Upper lobe of left lung (tissue), 6 donors: Measurements from ENCODE around the gene PSMA7. TPM values are rescaled to one million over a fixed set of nuclear protein-coding genes. Genes with fewer than 3 reads are reported as not detected.
A peak's percentile ranks its signal among the peaks of the same experiment; 100 is the strongest.

ENCODE experiments used
- ATAC-seq, 2 donors: fragments of 200-7000 bp; cut with Tn5 transposase; one replicate each; pipeline ENCODE4 v1.9.1; 2022; ENCODE audit warnings: mild to moderate bottlenecking in 2 of 2, moderate library complexity in 2 of 2; ENCODE audit not compliant: low FRiP score in 2 of 2
- DNase-seq, 2 donors: peaks; one replicate each; pipeline ENCODE4 v3.0.0-alpha.2; 2019 to 2020
- H3K27ac ChIP-seq, 4 donors: fragments of 200-600 bp; sonication (generic); one replicate each; pipeline ENCODE4 v1.5.1; 2016 to 2019
- H3K27me3 ChIP-seq, 4 donors: fragments of 200-600 bp; sonication (generic); one replicate each; pipeline ENCODE4 v1.5.1; 2017 to 2019
- H3K36me3 ChIP-seq, 4 donors: fragments of 200-600 bp; sonication (generic); one replicate each; pipeline ENCODE4 v1.5.1; 2016 to 2019
- H3K4me1 ChIP-seq, 4 donors: fragments of 200-600 bp; sonication (generic); one replicate each; pipeline ENCODE4 v1.5.1; 2018 to 2019
- H3K4me3 ChIP-seq, 4 donors: fragments of 200-600 bp; sonication (generic); one replicate each; pipeline ENCODE4 v1.5.1; 2017 to 2019; ENCODE audit warnings: mild to moderate bottlenecking in 2 of 4, moderate library complexity in 1 of 4
- H3K9me3 ChIP-seq, 4 donors: fragments of 200-600 bp; sonication (generic); one replicate each; pipeline ENCODE4 v1.5.1; 2018 to 2019
- EP300 ChIP-seq, 4 donors: sonication (generic); formaldehyde crosslinking; IDR thresholded peaks; one replicate each; pipeline ENCODE4 v1.5.1; 2017; ENCODE audit warnings: antibody characterized with exemption in 4 of 4, control low read depth in 2 of 4
- POLR2A ChIP-seq, 4 donors: fragments of 450-650 bp; IDR thresholded peaks; one replicate each; pipeline ENCODE4 v1.5.1; 2016 to 2017; ENCODE audit warnings: antibody characterized with exemption in 4 of 4, mild to moderate bottlenecking in 2 of 4
- POLR2AphosphoS5 ChIP-seq, 2 donors: sonication (generic); formaldehyde crosslinking; IDR thresholded peaks; one replicate each; pipeline ENCODE4 v1.5.1; 2017; ENCODE audit warnings: antibody characterized with exemption in 2 of 2
- WGBS, 2 donors: methylation state at CpG; one replicate each; pipeline ENCODE4 v1.1.5; 2017 to 2018; 5-methylcytosine and 5-hydroxymethylcytosine counted together
- total RNA-seq, 6 donors: library from RNA; depleted of rRNA in 4 of 6; stranded (reverse); fragments of >200 nt in 4 of 6; gene quantifications; one replicate each; pipeline versions ENCODE4 v1.1.0 to v1.2.1, GENCODE V29; 2016 to 2021
- TF ChIP-seq, protein P1 (sequence below), 6 experiments: fragments of 450-650 bp in 4 of 6; fragments of 200-600 bp in 2 of 6; sonication (generic) in 2 of 6; IDR thresholded peaks; one replicate each; pipeline ENCODE4 v1.5.1; 2016 to 2019; ENCODE audit warnings: antibody characterized with exemption in 6 of 6
- donor health status: DM: no; HTN: no; CAD: no; lungs with moderate emphysema.
- donor health status: DM: no; HTN: yes; CAD: no; lungs with severe emphysema.

Gene PSMA7
- total RNA-seq, 6 donors from 2014 or later = 186 to 317 (median 240) TPM

DNA sequence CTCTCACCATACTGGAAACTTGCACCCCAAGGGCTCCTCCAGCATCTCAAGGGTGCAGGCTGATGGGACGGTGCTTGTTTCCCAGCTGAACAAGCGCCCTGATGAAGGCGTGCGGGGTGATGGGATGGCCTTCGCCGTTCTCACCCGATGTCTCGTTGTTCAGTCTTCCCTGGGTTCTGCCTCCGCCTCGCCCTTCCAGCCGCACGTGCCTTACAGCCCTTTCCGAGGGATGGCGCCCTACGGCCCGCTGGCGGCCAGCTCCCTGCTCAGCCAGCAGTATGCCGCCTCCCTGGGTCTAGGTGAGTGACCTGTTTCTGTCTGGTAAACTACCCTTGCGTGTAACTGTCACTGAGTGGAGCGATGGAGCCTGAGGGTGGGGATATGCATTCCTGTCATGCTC is 17.1 kb downstream of the PSMA7 start:
- peaks cover 37 to 68% (median 56%) of the 10 kb centered on the region in 4 donors for H3K36me3 ChIP-seq
- no peak for TF ChIP-seq POLR2AphosphoS5 (IDR thresholded peaks at IDR 0.05)
- TF ChIP-seq, protein P1, sequence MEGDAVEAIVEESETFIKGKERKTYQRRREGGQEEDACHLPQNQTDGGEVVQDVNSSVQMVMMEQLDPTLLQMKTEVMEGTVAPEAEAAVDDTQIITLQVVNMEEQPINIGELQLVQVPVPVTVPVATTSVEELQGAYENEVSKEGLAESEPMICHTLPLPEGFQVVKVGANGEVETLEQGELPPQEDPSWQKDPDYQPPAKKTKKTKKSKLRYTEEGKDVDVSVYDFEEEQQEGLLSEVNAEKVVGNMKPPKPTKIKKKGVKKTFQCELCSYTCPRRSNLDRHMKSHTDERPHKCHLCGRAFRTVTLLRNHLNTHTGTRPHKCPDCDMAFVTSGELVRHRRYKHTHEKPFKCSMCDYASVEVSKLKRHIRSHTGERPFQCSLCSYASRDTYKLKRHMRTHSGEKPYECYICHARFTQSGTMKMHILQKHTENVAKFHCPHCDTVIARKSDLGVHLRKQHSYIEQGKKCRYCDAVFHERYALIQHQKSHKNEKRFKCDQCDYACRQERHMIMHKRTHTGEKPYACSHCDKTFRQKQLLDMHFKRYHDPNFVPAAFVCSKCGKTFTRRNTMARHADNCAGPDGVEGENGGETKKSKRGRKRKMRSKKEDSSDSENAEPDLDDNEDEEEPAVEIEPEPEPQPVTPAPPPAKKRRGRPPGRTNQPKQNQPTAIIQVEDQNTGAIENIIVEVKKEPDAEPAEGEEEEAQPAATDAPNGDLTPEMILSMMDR (IDR thresholded peaks at IDR 0.05) = no peak
- TF ChIP-seq EP300 (IDR thresholded peaks at IDR 0.05) = no peak
- TF ChIP-seq POLR2A (IDR thresholded peaks at IDR 0.05) = no peak

DNA sequence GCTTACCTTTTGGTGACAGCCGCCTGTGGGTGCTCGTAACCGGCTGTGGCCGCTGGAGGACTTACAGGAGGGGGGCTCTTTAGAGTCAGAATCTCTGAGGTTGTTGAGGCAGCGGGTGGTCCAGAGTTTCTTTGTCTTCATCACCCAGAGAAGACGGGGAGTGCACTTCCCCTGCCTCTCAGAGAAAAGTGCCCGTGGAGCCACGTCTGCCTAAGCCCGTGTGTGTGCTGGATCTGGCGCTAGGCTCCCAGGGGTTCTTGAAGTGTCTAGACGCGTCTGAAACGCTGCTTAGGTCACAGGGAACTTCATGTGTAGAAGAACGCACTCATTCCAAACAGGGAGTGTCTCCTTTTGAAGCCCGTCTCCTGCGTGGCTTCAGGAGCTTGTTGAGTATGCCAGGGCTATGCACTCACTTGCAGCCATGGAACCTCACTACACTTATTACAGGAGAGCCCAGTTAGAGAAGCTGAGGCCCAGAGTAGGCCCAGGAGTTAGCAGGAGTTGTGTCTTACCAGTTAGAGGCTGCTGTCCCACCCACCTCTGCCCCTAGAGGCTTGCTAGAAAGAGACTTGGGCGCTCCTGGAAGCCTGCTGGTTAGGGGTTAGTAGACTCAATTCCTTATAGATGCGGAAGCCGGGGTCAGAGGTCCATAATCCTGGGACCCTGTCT is 19.6 kb downstream of the PSMA7 start:
- 41 to 100% methylated on average over 2 to 19 of the region's 19 CpGs for WGBS, 2 donors

More for the DNA sequence above, 17.1 kb downstream of the PSMA7 start:
- DNase-seq (peak in 1 of 2 donors; percentile 76), ATAC-seq (no peak)
- WGBS, 2 donors = 95 to 96% methylated on average over 20 of the region's 20 CpGs
- H3K9me3 ChIP-seq = no peaks in the 10 kb centered on the region
- no peak overlapping the region for H3K27ac ChIP-seq
- H3K4me3 ChIP-seq = no peak overlapping the region
- no peaks in the 10 kb centered on the region for H3K27me3 ChIP-seq
- H3K4me1 ChIP-seq = peaks cover 15 to 18% (median 16%) of the 10 kb centered on the region in 4 donors

DNA sequence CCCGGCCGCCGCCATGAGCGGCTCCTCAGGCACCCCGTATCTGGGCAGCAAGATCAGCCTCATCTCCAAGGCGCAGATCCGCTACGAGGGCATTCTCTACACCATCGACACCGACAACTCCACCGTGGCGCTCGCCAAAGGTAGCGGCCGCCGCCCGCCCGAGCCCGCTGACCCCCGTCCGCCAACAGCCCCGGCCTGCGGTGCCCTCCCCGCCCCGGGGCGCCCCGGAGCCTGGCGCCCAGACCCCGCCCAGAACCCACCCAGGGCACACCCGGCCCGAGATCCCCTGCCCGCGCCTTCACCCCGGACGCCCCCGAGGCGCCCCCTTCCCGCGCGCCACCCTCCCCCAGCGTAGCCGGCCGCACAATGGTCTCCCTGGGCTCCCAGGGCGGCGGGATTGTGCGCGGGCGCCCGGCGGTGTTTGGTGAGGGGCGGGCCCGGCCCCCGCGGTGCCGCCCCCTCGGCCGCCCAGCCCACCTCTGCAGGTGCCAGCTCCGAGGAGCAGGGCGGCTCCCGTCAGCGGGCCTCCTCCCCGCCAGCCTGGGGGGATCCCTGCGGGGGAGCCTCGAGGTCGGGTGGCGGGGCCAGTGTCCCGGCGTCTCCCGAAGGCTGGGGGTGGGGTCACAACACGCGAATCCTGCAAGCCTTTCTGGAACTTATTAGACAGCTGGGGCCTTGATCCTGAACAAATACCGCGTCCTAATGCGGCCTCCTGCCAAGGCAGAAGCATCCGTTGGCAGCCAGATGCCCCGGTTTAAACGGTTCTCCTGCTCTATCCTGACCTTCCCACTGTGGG is 20.3 kb downstream of the PSMA7 start:
- Histone ChIP-seq H3K36me3 (peaks cover 21 to 35% (median 26%) of the 10 kb centered on the region in 4 donors), H3K4me3 (peak overlapping the region; percentile 76 to 99 (median 91)), H3K9me3 (no peaks in the 10 kb centered on the region), H3K27ac (peak overlapping the region; percentile 81 to 95 (median 86)), H3K4me1 (peaks cover 17 to 23% (median 19%) of the 10 kb centered on the region in 4 donors), H3K27me3 (no peaks in the 10 kb centered on the region)
- DNase-seq (peak; percentile 66 to 93), ATAC-seq (peak; percentile 17 to 36)
- 1 to 3% methylated on average over 8 to 17 of the region's 77 CpGs for WGBS, 2 donors
- TF ChIP-seq POLR2AphosphoS5 (IDR thresholded peaks at IDR 0.05) (no peak), EP300 (IDR thresholded peaks at IDR 0.05) (no peak), POLR2A (IDR thresholded peaks at IDR 0.05) (peak in 1 of 4 donors; percentile 24)
- TF ChIP-seq, protein P1 (IDR thresholded peaks at IDR 0.05) = no peak

More for the DNA sequence above, 19.6 kb downstream of the PSMA7 start:
- TF ChIP-seq POLR2A (IDR thresholded peaks at IDR 0.05) (no peak), EP300 (IDR thresholded peaks at IDR 0.05) (no peak), POLR2AphosphoS5 (IDR thresholded peaks at IDR 0.05) (no peak)
- TF ChIP-seq, protein P1 (IDR thresholded peaks at IDR 0.05) = no peak
- Histone ChIP-seq H3K36me3 (peaks cover 23 to 43% (median 33%) of the 10 kb centered on the region in 4 donors), H3K4me1 (peaks cover 17 to 23% (median 19%) of the 10 kb centered on the region in 4 donors), H3K9me3 (no peaks in the 10 kb centered on the region), H3K4me3 (peak overlapping the region; percentile 76 to 99 (median 91)), H3K27ac (peak overlapping the region; percentile 35 to 95 (median 84)), H3K27me3 (no peaks in the 10 kb centered on the region)
- ATAC-seq (peak in 1 of 2 donors; percentile 35), DNase-seq (peak in 1 of 2 donors; percentile 36)

DNA sequence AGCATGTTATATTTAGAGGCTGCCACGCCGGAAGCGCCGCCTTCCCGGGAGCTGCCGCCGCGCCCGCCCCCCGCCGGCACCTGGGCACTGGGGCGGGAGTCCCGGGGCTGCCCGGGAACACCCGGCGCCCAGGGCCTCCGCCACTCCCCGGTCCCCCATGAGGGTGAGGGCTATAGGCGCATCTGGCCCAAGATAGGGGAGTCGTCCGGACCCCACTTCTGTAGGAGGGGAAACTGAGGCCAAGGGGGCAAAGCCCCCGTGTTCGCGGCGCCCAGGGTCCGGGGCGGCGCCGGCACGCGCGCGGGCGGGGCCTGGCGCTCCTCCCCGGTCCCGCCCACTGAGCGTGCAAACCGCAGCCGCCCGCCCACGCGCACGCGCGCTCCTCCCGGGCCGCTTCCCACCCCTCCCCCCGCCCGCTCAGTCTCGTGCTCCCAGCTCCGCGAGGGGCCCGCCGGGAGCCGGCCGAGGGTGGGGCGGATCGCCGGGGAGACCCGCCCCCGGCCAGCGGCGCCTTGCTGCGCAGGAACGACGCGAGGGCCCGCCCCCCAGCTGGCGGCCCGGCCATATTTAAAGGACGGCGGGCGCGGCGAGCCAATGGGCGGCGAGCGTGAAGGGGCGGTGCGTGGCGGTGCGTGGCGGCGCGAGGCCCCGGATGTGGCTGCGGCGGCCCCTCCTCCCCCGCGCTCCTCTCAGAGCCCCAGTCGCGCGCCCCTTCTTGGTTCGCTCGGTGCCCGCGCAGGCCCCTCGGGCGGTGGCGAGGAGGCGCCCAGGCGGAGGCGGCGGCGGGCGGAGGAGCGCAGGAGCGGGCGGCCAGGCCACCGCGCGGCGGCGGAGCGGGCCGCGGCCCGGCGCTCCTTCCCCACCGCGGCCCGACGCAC is 21.2 kb downstream of the PSMA7 start, which contains the start of gene LSM14B:
Gene LSM14B (plus strand): TSS at position 700 of the 878 bp plus-strand sequence. CDS start 192 bp downstream, outside the sequence.
- TF ChIP-seq POLR2AphosphoS5 (IDR thresholded peaks at IDR 0.05) = peak; percentile 22 to 40
- TF ChIP-seq, protein P1 (IDR thresholded peaks at IDR 0.05) = peak in 2 of 6 experiments; percentile 11 to 24
- TF ChIP-seq EP300 (IDR thresholded peaks at IDR 0.05) = no peak
- peak in 2 of 4 donors; percentile 52 to 68 for TF ChIP-seq POLR2A (IDR thresholded peaks at IDR 0.05)
- Histone ChIP-seq H3K9me3 (no peaks in the 10 kb centered on the region), H3K36me3 (peaks cover 13 to 27% (median 18%) of the 10 kb centered on the region in 4 donors), H3K4me3 (peak within 1 kb of the TSS; percentile 76 to 99 (median 91)), H3K27me3 (peaks cover 0 to 3% (median 0%) of the 10 kb centered on the region in 4 donors), H3K27ac (peak within 1 kb of the TSS; percentile 90 to 97 (median 94)), H3K4me1 (peaks cover 17 to 23% (median 19%) of the 10 kb centered on the region in 4 donors)
- 0 to 1% methylated on average over 13 to 32 of the region's 124 CpGs for WGBS, 2 donors
- ATAC-seq = peak; percentile 93 to 95
- DNase-seq = peak; percentile 96 to 100
